HEK293T (cell line): Measurements from ENCODE around the gene LSP1.

ENCODE experiments used
- CTCF ChIA-PET: fragments of 350-600 bp; formaldehyde crosslinking; extraction: SDS; loops from one replicate; lab custom pipeline; 2021; ENCODE audit warnings: antibody characterized with exemption, inconsistent platforms; lab: Yijun Ruan, JAX
- POLR2A ChIA-PET: fragments of 350-600 bp; formaldehyde crosslinking; extraction: SDS; loops from one replicate; lab custom pipeline; 2020; ENCODE audit warnings: antibody characterized with exemption, inconsistent platforms; lab: Yijun Ruan, JAX
- DNase-seq: peaks from one replicate; pipeline ENCODE4 v3.0.0; 2012; ENCODE audit warnings: mixed read lengths; ENCODE audit errors: extremely low spot score
- ARNT ChIP-seq: fragments of 450-650 bp; IDR thresholded peaks from 2 replicates; pipeline ENCODE4 v1.6.1; 2017; ENCODE audit warnings: mild to moderate bottlenecking
- BHLHE40 ChIP-seq: fragments of 450-650 bp; IDR thresholded peaks from 2 replicates; pipeline ENCODE4 v1.6.1; 2016; ENCODE audit warnings: mild to moderate bottlenecking, moderate library complexity, borderline replicate concordance
- CTBP1 ChIP-seq: fragments of 450-650 bp; IDR thresholded peaks from 2 replicates; pipeline ENCODE4 v1.6.1; 2016; ENCODE audit warnings: borderline replicate concordance
- ELF4 ChIP-seq: fragments of 450-650 bp; IDR thresholded peaks from 2 replicates; pipeline ENCODE4 v1.6.1; 2017; ENCODE audit warnings: antibody characterized with exemption
- FOXA1 ChIP-seq: fragments of 450-650 bp; IDR thresholded peaks from 2 replicates; pipeline ENCODE4 v1.6.1; 2016; ENCODE audit warnings: mild to moderate bottlenecking
- FOXK2 ChIP-seq: fragments of 450-650 bp; IDR thresholded peaks from 2 replicates; pipeline ENCODE4 v1.6.1; 2016; ENCODE audit warnings: mild to moderate bottlenecking
- FOXM1 ChIP-seq: fragments of 450-650 bp; IDR thresholded peaks from 2 replicates; pipeline ENCODE4 v1.6.1; 2017; ENCODE audit warnings: mild to moderate bottlenecking, borderline replicate concordance
- HDGF ChIP-seq: fragments of 450-650 bp; IDR thresholded peaks from 2 replicates; pipeline ENCODE4 v1.6.1; 2017; ENCODE audit warnings: antibody characterized with exemption, borderline replicate concordance
- L3MBTL2 ChIP-seq: fragments of 450-650 bp; conservative IDR thresholded peaks from 2 replicates; pipeline ENCODE4 v1.6.1; 2016; ENCODE audit warnings: mild to moderate bottlenecking
- LEF1 ChIP-seq: fragments of 450-650 bp; IDR thresholded peaks from 2 replicates; pipeline ENCODE4 v1.6.1; 2017; ENCODE audit warnings: mild to moderate bottlenecking, borderline replicate concordance
- NFRKB ChIP-seq: fragments of 450-650 bp; IDR thresholded peaks from 2 replicates; pipeline ENCODE4 v1.6.1; 2016; ENCODE audit warnings: mild to moderate bottlenecking, moderate library complexity
- SP1 ChIP-seq: fragments of 450-650 bp; IDR thresholded peaks from 2 replicates; pipeline ENCODE4 v1.6.1; 2017
- SUZ12 ChIP-seq: fragments of 450-650 bp; IDR thresholded peaks from 2 replicates; pipeline ENCODE4 v1.6.1; 2016; ENCODE audit warnings: mild to moderate bottlenecking
- TARDBP ChIP-seq: fragments of 450-650 bp; IDR thresholded peaks from 2 replicates; pipeline ENCODE4 v1.6.1; 2016
- ZNF384 ChIP-seq: fragments of 450-650 bp; IDR thresholded peaks from 2 replicates; pipeline ENCODE4 v1.6.1; 2016
- TF ChIP-seq, protein P1 (sequence below): fragments of 450-650 bp; IDR thresholded peaks from 2 replicates; pipeline ENCODE4 v1.6.1; 2016

LSP1 gene

DNA sequence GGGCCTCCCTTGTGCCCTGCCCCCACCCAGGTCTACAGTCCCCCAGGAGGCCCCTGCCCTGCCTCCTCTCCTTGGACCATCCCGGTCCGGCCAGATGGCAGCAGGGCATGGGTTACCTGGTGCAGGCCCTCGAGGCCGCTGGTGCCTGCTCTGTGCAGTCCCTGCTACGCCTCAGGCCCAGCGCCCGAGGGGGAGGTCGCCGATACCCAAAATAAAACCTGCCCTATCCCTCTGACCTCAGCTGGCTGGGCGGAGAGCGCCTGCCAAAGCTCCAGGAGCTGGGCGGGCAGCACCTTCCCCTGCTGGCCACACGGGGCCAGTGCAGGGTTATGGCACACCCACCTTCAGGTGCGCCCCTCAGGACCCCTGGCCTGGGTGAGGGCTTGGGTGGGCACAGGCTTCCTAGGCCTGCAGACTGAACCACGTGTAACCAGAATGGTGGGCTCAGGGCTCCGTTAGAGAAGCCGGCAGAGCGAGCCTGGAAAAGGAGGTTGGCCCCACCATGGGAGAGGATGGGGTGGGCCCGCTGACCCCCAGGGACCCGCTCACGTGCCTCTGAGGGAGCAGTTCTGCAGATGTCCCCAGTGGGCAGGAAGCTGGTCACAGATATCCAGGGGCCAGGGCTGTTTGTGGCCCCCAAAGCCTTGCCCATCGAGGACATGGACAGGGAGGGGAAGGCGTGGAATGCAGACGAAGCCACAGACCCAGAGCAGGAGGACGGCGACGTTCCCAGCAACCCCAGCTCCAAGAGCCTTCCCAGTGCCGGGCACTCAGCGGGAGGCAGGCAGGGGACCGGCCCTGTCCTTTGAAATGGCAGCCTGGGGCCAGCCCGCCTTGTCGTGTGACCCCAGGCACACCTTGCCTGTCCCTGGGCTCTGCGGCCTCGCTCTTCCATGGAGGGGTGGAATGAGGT is 64.9 kb downstream of the LSP1 start:
- CTCF ChIA-PET, result interaction anchor here (1.1 kb wide), 1 partner anchor 35 kb away, joined by 3 read pairs; no protein-coding TSS in a partner anchor

DNA sequence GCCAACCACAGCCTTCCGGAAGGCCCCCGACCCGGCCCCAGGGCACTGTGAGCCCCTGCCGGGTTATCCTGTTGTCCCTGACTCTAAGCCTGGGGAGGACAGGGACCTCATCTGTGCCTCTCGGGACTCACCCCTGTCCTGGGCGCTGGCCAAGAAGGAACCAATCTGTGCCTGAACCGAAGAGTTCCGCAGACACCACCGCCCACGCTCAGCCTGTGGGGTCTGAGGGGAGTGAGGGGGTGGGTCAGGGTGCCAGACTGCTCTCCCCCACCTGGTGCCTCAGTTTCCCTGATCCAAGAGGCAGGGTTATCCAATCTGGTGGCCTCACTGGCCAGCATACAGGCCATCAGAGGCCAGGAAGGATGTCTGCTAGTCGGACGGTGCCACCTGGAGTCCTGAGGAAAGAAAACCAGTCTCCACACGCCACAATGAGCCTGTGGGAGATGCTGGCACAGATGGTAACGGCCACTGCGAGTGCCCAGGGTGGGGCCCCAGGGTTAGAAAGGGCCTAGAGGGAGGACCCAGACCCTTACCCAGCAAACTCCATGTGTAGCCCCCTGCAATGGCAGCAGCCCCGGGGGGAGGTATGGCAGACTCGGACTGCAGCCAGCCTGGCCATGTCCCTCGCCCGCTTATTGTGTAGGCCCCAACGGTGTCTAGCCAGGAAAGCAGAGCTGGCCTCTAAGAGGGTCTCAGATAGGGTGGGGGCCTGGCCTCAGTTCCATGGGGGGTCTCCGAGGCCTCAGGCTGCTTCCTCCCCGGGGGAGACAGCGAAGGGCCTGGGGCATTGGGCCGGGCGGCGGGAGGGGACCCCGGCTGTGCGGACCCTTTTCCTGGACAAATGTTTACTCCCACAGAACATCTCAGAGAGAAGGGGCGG is 65.8 kb downstream of the LSP1 start:
- TF ChIP-seq SP1, result no peak
- TF ChIP-seq FOXM1, result no peak
- TF ChIP-seq BHLHE40, result no peak
- TF ChIP-seq NFRKB, result no peak
- TF ChIP-seq HDGF, result no peak
- TF ChIP-seq, protein P1, sequence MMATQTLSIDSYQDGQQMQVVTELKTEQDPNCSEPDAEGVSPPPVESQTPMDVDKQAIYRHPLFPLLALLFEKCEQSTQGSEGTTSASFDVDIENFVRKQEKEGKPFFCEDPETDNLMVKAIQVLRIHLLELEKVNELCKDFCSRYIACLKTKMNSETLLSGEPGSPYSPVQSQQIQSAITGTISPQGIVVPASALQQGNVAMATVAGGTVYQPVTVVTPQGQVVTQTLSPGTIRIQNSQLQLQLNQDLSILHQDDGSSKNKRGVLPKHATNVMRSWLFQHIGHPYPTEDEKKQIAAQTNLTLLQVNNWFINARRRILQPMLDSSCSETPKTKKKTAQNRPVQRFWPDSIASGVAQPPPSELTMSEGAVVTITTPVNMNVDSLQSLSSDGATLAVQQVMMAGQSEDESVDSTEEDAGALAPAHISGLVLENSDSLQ, result no peak
- TF ChIP-seq FOXA1, result no peak
- ChIA-PET CTCF (no interaction called here), POLR2A (no interaction called here)
- DNase-seq, result no peak

More for the DNA sequence above, 64.9 kb downstream of the LSP1 start:
- no peak for TF ChIP-seq ZNF384
- TF ChIP-seq BHLHE40, result no peak
- no peak for TF ChIP-seq CTBP1
- TF ChIP-seq LEF1, result no peak
- no peak for TF ChIP-seq L3MBTL2
- no peak for TF ChIP-seq ELF4
- TF ChIP-seq FOXK2, result no peak
- no peak for TF ChIP-seq SUZ12
- TF ChIP-seq FOXM1, result no peak
- no peak for TF ChIP-seq TARDBP
- TF ChIP-seq, protein P1, result no peak
- no peak for TF ChIP-seq SP1
- TF ChIP-seq FOXA1, result no peak
- TF ChIP-seq NFRKB, result no peak
- no peak for TF ChIP-seq ARNT
- DNase-seq, result no peak
- POLR2A ChIA-PET, result no interaction called here

DNA sequence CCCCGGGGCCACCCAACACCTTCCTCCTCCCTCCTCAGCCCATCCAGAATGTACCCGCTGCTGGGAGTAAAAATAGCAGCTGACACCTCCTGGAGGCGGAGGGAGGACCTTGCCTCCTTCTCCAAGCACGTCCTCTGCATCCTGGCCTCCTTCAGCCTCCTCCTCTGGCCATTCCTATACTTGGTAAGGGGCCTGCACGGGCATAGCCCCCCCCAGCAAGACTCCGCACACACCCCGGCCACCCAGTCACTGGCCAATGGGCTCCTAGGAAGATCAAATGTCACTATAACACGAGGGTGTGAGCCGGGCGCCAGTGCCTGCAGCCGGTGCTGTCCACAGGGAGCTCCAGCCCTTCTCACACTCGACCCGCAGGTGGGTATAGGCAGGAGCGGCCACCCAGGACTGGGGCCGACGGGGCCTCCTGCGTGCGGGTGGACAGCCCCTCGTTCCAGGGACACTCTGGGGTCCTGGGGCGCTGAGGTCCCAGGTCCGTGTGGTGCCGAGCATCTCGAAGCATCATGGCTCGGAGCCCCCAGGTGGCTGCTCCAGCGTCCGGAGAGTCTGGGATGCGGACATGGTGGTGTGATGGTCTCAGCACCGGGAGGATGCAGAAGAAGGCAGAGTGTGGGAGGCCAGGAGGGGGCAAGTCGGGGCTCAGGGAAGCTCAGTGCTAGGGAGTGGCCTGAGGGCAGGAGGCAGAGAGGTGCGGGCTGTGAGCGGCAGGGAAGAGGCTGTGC is 66.7 kb downstream of the LSP1 start, which contains the start of gene TNNT3:
TNNT3 (plus strand) TSS at position 313 of the 737 bp plus-strand sequence. CDS start 3,172 bp downstream, outside the sequence.
- no peak for DNase-seq
- CTCF ChIA-PET, result interaction anchor here (0.6 kb wide), 1 partner anchor 37 kb away, joined by 3 read pairs; no protein-coding TSS in a partner anchor
- POLR2A ChIA-PET, result no interaction called here
- TF ChIP-seq FOXA1, result no peak
- no peak for TF ChIP-seq SUZ12
- TF ChIP-seq CTBP1, result no peak
- no peak for TF ChIP-seq SP1
- TF ChIP-seq TARDBP, result no peak
- no peak for TF ChIP-seq NFRKB
- no peak for TF ChIP-seq HDGF
- no peak for TF ChIP-seq LEF1
- TF ChIP-seq, protein P1, result no peak
- TF ChIP-seq ARNT, result no peak
- no peak for TF ChIP-seq ELF4
- TF ChIP-seq ZNF384, result no peak

DNA sequence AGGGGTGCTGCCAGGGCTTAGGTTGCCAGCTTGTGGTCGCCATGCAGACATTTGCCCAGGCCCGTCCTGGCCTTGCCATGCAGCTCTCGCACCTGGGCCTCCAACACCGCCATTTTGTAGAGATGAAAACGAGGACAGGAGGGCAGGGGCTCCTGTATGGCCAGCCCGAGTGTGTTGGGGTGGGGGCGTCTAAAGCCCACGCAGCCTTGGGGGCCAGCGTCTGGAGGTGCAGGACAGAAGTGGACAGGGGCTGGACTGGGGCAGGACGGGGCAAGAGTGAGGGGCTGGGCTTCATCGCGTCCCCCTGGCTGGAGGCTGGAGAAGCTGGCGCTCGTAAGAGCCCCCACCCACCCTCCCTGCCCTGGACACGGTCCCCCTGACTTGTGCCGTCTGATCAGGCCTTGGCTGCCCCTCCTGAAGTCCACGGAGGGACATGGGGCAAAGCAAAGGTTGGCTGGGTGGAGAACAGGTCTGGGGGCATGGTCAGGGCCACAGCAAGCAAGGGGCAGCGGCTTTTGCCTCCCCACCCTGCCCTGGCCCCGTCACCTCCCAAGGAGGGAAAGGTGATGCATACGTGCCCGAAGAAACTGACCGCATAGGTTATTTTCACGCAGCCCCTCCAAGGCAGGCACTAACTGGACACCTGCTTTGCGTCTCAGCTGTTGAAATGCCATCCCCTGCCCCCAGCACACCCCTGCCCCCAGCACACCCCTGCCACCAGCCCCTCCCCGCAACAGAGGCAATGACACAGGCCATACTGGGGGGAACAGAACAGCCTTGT is 67.4 kb downstream of the LSP1 start:
- DNase-seq, result no peak
- no peak for TF ChIP-seq FOXA1
- TF ChIP-seq LEF1, result no peak
- TF ChIP-seq L3MBTL2, result no peak
- TF ChIP-seq ARNT, result no peak
- TF ChIP-seq, protein P1, result no peak
- TF ChIP-seq TARDBP, result no peak
- no peak for TF ChIP-seq ELF4
- no peak for TF ChIP-seq FOXK2
- TF ChIP-seq NFRKB, result no peak
- no peak for TF ChIP-seq SUZ12
- POLR2A ChIA-PET, result no interaction called here
- CTCF ChIA-PET, result interaction anchor here (0.5 to 0.6 kb wide), 2 partner anchors 38 to 228 kb away, joined by 3 read pairs; no protein-coding TSS in a partner anchor
